ENCODE data around the gene ZNF740.
"Not testable (repeated sequence)": the region's sequence is repeated elsewhere in the genome, so short reads cannot be mapped to it uniquely, and the experiment has no call there.

Gene ZNF740

GRCh38 chr12:53172352-53172751 is 8.2 kb upstream of the ZNF740 start:
- DNase-seq: no peak

GRCh38 chr12:53173085-53173715 is 7.3 kb upstream of the ZNF740 start:
- no peak for DNase-seq

GRCh38 chr12:53174881-53175491 is 5.5 kb upstream of the ZNF740 start:
- no peak for DNase-seq

- DNase-seq: no peak
Measured at GRCh38 chr12:53176750-53177149, 3.8 kb upstream of the ZNF740 start.

GRCh38 chr12:53177447-53177846 is 3.1 kb upstream of the ZNF740 start:
- not testable (repeated sequence) for DNase-seq

- DNase-seq: not testable (repeated sequence)
Measured at GRCh38 chr12:53178803-53179202, 1.7 kb upstream of the ZNF740 start.

- DNase-seq: peak in 16 of 51 donors; percentile 29 to 70 (median 50)
Measured at GRCh38 chr12:53179687-53180219, 769 bp upstream of the ZNF740 start.

- DNase-seq: peak in 32 of 51 donors; percentile 48 to 95 (median 82)
Measured at GRCh38 chr12:53180931-53181645, 566 bp downstream of the ZNF740 start.

GRCh38 chr12:53181935-53182334 is 1.4 kb downstream of the ZNF740 start:
- no peak for DNase-seq

- DNase-seq: no peak
Measured at GRCh38 chr12:53182903-53183302, 2.4 kb downstream of the ZNF740 start.

- no peak for DNase-seq
Measured at GRCh38 chr12:53184828-53185227, 4.3 kb downstream of the ZNF740 start.

GRCh38 chr12:53185582-53186153 is 5.1 kb downstream of the ZNF740 start:
- no peak for DNase-seq

- DNase-seq: no peak
Measured at GRCh38 chr12:53186745-53187144, 6.2 kb downstream of the ZNF740 start.

- DNase-seq: no peak
Measured at GRCh38 chr12:53187145-53187899, 6.8 kb downstream of the ZNF740 start.

GRCh38 chr12:53190108-53190729 is 9.7 kb downstream of the ZNF740 start:
- DNase-seq: peak in 9 of 51 donors; percentile 7 to 30 (median 18)

GRCh38 chr12:53191096-53191884 is 10.8 kb downstream of the ZNF740 start:
- no peak for DNase-seq

GRCh38 chr12:53191885-53192530 is 11.5 kb downstream of the ZNF740 start:
- no peak for DNase-seq

GRCh38 chr12:53192531-53193021 is 12.1 kb downstream of the ZNF740 start:
- DNase-seq: no peak

GRCh38 chr12:53193040-53193439 is 12.5 kb downstream of the ZNF740 start:
- no peak for DNase-seq

All from hypothalamus (tissue), 51 donors.